Tibial artery (tissue), 4 donors: Measurements from ENCODE around the gene SP8.
A peak's percentile ranks its signal among the peaks of the same experiment; 100 is the strongest.
"Not testable (repeated sequence)": the region's sequence is repeated elsewhere in the genome, so short reads cannot be mapped to it uniquely, and the experiment has no call there.

Source experiments
- DNase-seq, 2 donors: peaks; one replicate each; pipeline ENCODE4 v3.0.0-alpha.2; 2019
- H3K27ac ChIP-seq, 2 donors: fragments of 200-600 bp; sonication (generic) in 1 of 2; 1 replicate in 1 of 2; 2 replicates in 1 of 2; pipeline ENCODE4 v1.5.1; 2018 to 2019; ENCODE audit warnings: mild to moderate bottlenecking in 1 of 2
- H3K27me3 ChIP-seq, 2 donors: fragments of 200-600 bp; sonication (generic) in 1 of 2; one replicate each; pipeline versions ENCODE4 v1.5.1 to v1.6.0; 2016 to 2019
- H3K36me3 ChIP-seq, 3 donors: fragments of 200-600 bp; sonication (generic) in 2 of 3; one replicate each; pipeline ENCODE4 v1.5.1; 2016 to 2019; ENCODE audit warnings: mild to moderate bottlenecking in 2 of 3
- H3K4me1 ChIP-seq, 4 donors: fragments of 200-600 bp; sonication (generic) in 2 of 4; 1 replicate in 3 of 4; 2 replicates in 1 of 4; pipeline ENCODE4 v1.5.1; 2016 to 2019
- H3K4me3 ChIP-seq, 2 donors: fragments of 200-600 bp; sonication (generic) in 1 of 2; 1 replicate in 1 of 2; 2 replicates in 1 of 2; pipeline ENCODE4 v1.5.1; 2018 to 2019; ENCODE audit warnings: mild to moderate bottlenecking in 2 of 2
- H3K9me3 ChIP-seq, 3 donors: fragments of 200-600 bp; sonication (generic) in 1 of 3; one replicate each; pipeline ENCODE4 v1.5.1; 2016 to 2019
- intact Hi-C: fragments of 100-400 bp; cut with DNase I; formaldehyde crosslinking; loops from one replicate; pipeline ENCODE4 v1.15.0; 2023; ENCODE audit warnings: low total_unique reads
- TF ChIP-seq, protein P1 (sequence below), 2 experiments: fragments of 200-600 bp in 1 of 2; fragments of 450-650 bp in 1 of 2; IDR thresholded peaks; one replicate each; pipeline ENCODE4 v1.5.1; 2017 to 2019; ENCODE audit warnings: antibody characterized with exemption in 2 of 2, mild to moderate bottlenecking in 1 of 2, moderate library complexity in 1 of 2

SP8 gene

DNA sequence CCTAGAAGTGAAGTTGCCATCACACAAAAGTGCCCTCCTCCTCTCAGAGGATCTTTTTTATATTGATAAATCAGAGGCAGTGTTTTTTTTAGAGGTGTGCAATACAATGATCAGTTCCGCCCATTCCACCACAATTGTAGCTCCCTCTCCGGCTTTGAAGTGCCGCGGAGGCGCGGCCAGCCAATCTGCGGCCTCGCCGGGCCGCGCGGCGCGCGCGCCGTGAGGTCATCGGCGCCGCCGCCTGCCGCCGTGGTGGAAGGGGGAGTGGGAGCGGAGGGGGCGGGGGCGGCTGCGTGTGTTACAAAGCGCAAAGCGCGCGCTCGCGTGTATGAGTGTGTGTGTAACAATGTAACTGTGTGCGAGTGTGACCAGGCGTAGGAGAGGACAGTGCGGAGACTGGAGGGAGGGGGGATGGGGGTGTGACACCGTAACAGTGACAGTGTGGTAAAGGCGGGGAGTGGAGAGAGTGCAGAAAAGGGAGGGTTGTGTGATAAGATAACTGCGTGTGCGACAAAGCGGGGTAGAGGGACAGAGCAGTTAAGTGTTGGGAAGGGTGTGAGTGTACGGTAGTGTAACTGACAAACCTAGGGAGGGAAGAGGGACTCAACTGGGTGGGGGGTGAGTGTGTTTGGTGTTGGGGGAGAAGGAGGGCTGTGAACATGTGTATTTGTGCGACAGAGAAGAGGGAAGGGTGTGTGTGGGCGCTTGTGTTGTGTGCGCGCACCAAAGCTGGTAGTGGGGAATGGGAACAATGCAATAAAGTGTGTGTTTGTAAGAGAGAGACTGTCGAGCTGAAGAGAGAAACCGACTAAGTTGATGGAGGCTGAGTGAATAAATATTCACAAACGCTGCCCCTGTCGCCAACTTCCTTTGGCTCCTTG is at the start of gene SP8:
TSS of gene SP8 (minus strand) at position 108 of the 881 bp plus-strand sequence. CDS start at position 20, 88 bp downstream.
- no peak for DNase-seq
- intact Hi-C loops: no loop called here
- Histone ChIP-seq H3K36me3 (no peaks in the 10 kb centered on the region), H3K27ac (no peak within 1 kb of the TSS), H3K4me3 (peak within 1 kb of the TSS in 1 of 2 donors; percentile 49), H3K4me1 (peaks cover 0 to 39% (median 35%) of the 10 kb centered on the region in 4 donors), H3K9me3 (no peaks in the 10 kb centered on the region), H3K27me3 (peaks cover 10 to 98% of the 10 kb centered on the region in 2 donors)
- TF ChIP-seq, protein P1, sequence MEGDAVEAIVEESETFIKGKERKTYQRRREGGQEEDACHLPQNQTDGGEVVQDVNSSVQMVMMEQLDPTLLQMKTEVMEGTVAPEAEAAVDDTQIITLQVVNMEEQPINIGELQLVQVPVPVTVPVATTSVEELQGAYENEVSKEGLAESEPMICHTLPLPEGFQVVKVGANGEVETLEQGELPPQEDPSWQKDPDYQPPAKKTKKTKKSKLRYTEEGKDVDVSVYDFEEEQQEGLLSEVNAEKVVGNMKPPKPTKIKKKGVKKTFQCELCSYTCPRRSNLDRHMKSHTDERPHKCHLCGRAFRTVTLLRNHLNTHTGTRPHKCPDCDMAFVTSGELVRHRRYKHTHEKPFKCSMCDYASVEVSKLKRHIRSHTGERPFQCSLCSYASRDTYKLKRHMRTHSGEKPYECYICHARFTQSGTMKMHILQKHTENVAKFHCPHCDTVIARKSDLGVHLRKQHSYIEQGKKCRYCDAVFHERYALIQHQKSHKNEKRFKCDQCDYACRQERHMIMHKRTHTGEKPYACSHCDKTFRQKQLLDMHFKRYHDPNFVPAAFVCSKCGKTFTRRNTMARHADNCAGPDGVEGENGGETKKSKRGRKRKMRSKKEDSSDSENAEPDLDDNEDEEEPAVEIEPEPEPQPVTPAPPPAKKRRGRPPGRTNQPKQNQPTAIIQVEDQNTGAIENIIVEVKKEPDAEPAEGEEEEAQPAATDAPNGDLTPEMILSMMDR (IDR thresholded peaks at IDR 0.05): no peak

DNA sequence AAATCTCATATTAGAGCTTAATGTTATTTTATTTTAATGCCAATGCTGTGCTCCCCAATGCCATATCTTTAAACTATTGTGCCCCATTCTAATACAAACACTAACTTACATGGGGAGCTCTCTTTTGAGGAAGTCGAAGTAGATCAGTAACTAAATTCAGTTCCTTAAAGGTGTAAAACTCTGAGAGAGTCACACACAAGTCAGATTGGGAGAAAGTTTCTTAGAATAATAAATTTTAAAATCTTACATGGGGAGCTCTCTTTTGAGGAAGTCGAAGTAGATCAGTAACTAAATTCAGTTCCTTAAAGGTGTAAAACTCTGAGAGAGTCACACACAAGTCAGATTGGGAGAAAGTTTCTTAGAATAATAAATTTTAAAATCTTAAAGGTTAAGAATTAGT is 49.7 kb upstream of the SP8 start:
- intact Hi-C loops, DNase-seq, H3K27me3 ChIP-seq, H3K9me3 ChIP-seq, H3K4me3 ChIP-seq, H3K4me1 ChIP-seq, H3K27ac ChIP-seq, H3K36me3 ChIP-seq: not testable (repeated sequence)

DNA sequence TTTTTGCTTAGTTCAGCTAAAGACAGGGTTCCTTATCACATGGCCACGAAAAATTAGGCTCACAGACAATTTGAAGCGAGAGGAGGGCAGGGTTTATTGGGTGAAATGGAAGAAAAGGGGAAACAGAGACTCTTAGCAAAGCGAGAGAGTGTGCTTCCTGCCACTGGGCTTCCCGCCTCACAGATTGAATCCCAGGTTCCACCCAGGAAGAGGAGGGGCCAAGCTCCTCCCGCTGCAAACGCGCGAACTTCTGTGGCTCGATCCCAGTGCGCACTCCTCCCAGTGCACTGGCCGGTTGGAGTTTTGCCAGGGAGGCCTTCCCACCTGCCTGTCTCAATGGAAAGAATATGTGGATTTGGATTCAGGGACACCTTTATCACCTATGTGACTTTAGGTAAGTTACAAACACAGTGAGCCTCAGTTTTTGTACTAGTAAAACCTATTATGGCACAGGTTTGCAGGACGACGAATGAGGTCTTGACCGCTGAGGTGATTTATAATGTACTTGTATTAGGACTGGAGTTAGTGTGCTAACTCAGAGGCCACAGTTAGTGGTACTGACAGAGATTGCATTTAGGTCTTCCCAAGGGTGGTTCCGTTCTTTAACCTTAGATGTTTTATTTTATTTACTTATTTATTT is 48.5 kb upstream of the SP8 start:
- TF ChIP-seq, protein P1 (IDR thresholded peaks at IDR 0.05): no peak
- Histone ChIP-seq H3K27ac (no peak overlapping the region), H3K9me3 (peaks cover 0 to 3% (median 0%) of the 10 kb centered on the region in 3 donors), H3K36me3 (no peaks in the 10 kb centered on the region), H3K27me3 (peaks cover 0 to 2% of the 10 kb centered on the region in 2 donors), H3K4me3 (no peak overlapping the region), H3K4me1 (no peaks in the 10 kb centered on the region)
- no peak for DNase-seq
- intact Hi-C loops: no loop called here

DNA sequence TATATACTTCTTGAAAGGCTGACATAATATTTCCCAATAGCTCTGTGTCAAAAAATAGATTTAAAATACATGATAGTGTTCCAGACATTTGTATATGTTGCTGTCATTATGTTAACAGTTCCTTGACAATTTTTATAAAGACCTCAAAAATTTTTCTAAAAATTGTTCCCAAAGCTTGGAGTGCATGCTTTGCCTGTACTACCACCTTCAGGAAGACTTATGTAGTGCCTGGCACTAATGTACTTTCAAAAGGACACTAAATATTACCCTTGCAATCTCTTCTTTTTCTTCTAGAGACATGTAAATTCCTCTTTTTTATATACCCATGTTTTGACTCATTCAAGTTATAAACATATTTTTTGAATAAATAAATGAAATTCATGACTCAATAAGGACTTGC is 48.0 kb upstream of the SP8 start:
- no peak for DNase-seq
- Histone ChIP-seq H3K27ac (no peak overlapping the region), H3K4me1 (no peaks in the 10 kb centered on the region), H3K36me3 (no peaks in the 10 kb centered on the region), H3K4me3 (no peak overlapping the region), H3K27me3 (peaks cover 0 to 2% of the 10 kb centered on the region in 2 donors), H3K9me3 (peaks cover 0 to 3% (median 0%) of the 10 kb centered on the region in 3 donors)
- TF ChIP-seq, protein P1 (IDR thresholded peaks at IDR 0.05): peak in 1 of 2 experiments; percentile 19
- intact Hi-C loops: no loop called here

DNA sequence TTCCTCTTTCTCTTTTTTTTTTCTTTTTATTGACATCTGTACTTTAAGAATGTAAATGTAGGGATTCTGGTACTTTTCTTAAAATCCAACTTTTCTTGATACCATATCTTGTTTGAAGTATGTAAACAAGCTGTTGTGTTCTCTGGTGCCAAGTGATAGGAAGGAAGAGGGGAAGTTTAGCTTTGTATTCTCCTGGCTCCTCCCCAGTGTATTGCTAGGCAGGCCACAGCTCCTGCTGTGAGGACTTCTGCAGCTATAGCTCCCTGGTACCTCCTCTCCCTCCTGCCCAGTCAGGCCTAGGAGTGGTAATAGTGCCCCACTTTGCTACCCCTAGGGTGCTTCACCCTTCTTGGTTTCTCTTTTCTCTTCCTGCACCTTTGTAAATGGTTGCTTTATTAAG is 45.3 kb upstream of the SP8 start:
- no peak for DNase-seq
- H3K27me3 ChIP-seq: peaks cover 0 to 2% of the 10 kb centered on the region in 2 donors
- intact Hi-C loops: no loop called here

More for the DNA sequence above, 45.3 kb upstream of the SP8 start:
- Histone ChIP-seq H3K36me3 (no peaks in the 10 kb centered on the region), H3K27ac (no peak overlapping the region), H3K4me1 (no peaks in the 10 kb centered on the region), H3K9me3 (no peaks in the 10 kb centered on the region), H3K4me3 (no peak overlapping the region)
- TF ChIP-seq, protein P1 (IDR thresholded peaks at IDR 0.05): no peak
